H9 (cell line): Measurements from ENCODE around the gene SCIN. TPM values are rescaled to one million over a fixed set of nuclear protein-coding genes. Genes with fewer than 3 reads are reported as not detected.
"Not testable (repeated sequence)": the region's sequence is repeated elsewhere in the genome, so short reads cannot be mapped to it uniquely, and the experiment has no call there.

Experiments
- DNase-seq: peaks from one replicate; pipeline ENCODE4 v3.0.0-alpha.2; 2017
- H2AFZ ChIP-seq: one replicate; pipeline ENCODE4 v1.6.1; 2013; ENCODE audit warnings: mild to moderate bottlenecking, low read length, control low read depth, moderate library complexity
- H2AK5ac ChIP-seq: 2 replicates; pipeline ENCODE4 v1.6.1; 2013; ENCODE audit warnings: low read length, control low read depth, mixed read lengths; ENCODE audit not compliant: insufficient read length
- H2BK120ac ChIP-seq: one replicate; pipeline ENCODE4 v1.6.1; 2013; ENCODE audit warnings: low read depth, mild to moderate bottlenecking, low read length, control low read depth, inconsistent platforms; ENCODE audit not compliant: poor library complexity, severe bottlenecking
- H2BK12ac ChIP-seq: 2 replicates; pipeline ENCODE4 v1.6.1; 2013; ENCODE audit warnings: low read length, control low read depth, mixed read lengths, low read depth; ENCODE audit not compliant: insufficient read length
- H2BK15ac ChIP-seq: 2 replicates; pipeline ENCODE4 v1.6.1; 2013; ENCODE audit warnings: low read depth, low read length, control low read depth
- H2BK20ac ChIP-seq: one replicate; pipeline ENCODE4 v1.6.1; 2013; ENCODE audit warnings: low read depth, mild to moderate bottlenecking, low read length, control low read depth, inconsistent platforms; ENCODE audit not compliant: poor library complexity, severe bottlenecking
- H2BK5ac ChIP-seq: 2 replicates; pipeline ENCODE4 v1.6.1; 2013; ENCODE audit warnings: low read length, control low read depth, mixed read lengths; ENCODE audit not compliant: insufficient read length
- H3K14ac ChIP-seq: 2 replicates; pipeline ENCODE4 v1.6.1; 2013; ENCODE audit warnings: low read length, control low read depth; ENCODE audit not compliant: insufficient read depth
- H3K18ac ChIP-seq: 2 replicates; pipeline ENCODE4 v1.6.1; 2013; ENCODE audit warnings: low read depth, mild to moderate bottlenecking, mixed read lengths, low read length, control low read depth; ENCODE audit not compliant: insufficient read length
- H3K23ac ChIP-seq: 2 replicates; pipeline ENCODE4 v1.6.1; 2013; ENCODE audit warnings: low read length, control low read depth, mixed read lengths, low read depth; ENCODE audit not compliant: insufficient read length
- H3K23me2 ChIP-seq: 2 replicates; pipeline ENCODE4 v1.6.1; 2013; ENCODE audit warnings: low read depth, mild to moderate bottlenecking, mixed read lengths, low read length, control low read depth; ENCODE audit not compliant: insufficient read length, poor library complexity, severe bottlenecking
- H3K27ac ChIP-seq: 2 replicates; pipeline ENCODE4 v1.5.1; 2013; ENCODE audit warnings: low read length, control low read depth, mixed read lengths, low read depth; ENCODE audit not compliant: insufficient read length
- H3K27me3 ChIP-seq: 2 replicates; pipeline ENCODE4 v1.6.1; 2013; ENCODE audit warnings: low read length, control low read depth, inconsistent platforms; ENCODE audit not compliant: insufficient read depth
- H3K4ac ChIP-seq: 2 replicates; pipeline ENCODE4 v1.6.1; 2013; ENCODE audit warnings: low read depth, mild to moderate bottlenecking, control low read depth, inconsistent platforms, low read length, moderate library complexity
- H3K4me1 ChIP-seq: 2 replicates; pipeline ENCODE4 v1.6.1; 2013; ENCODE audit warnings: low read length, control low read depth, inconsistent platforms; ENCODE audit not compliant: insufficient read depth
- H3K4me2 ChIP-seq: 2 replicates; pipeline ENCODE4 v1.6.1; 2013; ENCODE audit warnings: low read length, control low read depth, mixed read lengths; ENCODE audit not compliant: insufficient read length, insufficient read depth
- H3K56ac ChIP-seq: 2 replicates; pipeline ENCODE4 v1.6.1; 2013; ENCODE audit warnings: low read depth, mild to moderate bottlenecking, mixed read lengths, low read length, control low read depth; ENCODE audit not compliant: insufficient read length
- H3K79me1 ChIP-seq: 2 replicates; pipeline ENCODE4 v1.6.1; 2013; ENCODE audit warnings: low read depth, mild to moderate bottlenecking, moderate library complexity, low read length, control low read depth, inconsistent platforms; ENCODE audit not compliant: insufficient read depth, poor library complexity, severe bottlenecking
- H3K79me2 ChIP-seq: 2 replicates; pipeline ENCODE4 v1.6.1; 2013; ENCODE audit warnings: low read length, control low read depth, inconsistent platforms; ENCODE audit not compliant: insufficient read depth
- H3K9ac ChIP-seq: 2 replicates; pipeline ENCODE4 v1.6.1; 2013; ENCODE audit warnings: low read length, control low read depth, mixed read lengths; ENCODE audit not compliant: insufficient read length; ENCODE audit errors: extremely low read depth
- H3K9me3 ChIP-seq: one replicate; pipeline ENCODE4 v1.6.1; 2013; ENCODE audit warnings: low read depth, low read length, inconsistent platforms; ENCODE audit not compliant: control insufficient read depth
- H3T11ph ChIP-seq: one replicate; pipeline ENCODE4 v1.6.1; 2013; ENCODE audit warnings: mild to moderate bottlenecking, low read length, control low read depth, inconsistent platforms
- H4K20me1 ChIP-seq: one replicate; pipeline ENCODE4 v1.6.1; 2013; ENCODE audit not compliant: control insufficient read depth, insufficient read length, insufficient read depth
- H4K5ac ChIP-seq: 2 replicates; pipeline ENCODE4 v1.6.1; 2013; ENCODE audit warnings: low read depth, mild to moderate bottlenecking, mixed read lengths, low read length, control low read depth; ENCODE audit not compliant: insufficient read length
- H4K8ac ChIP-seq: replicated peaks from 2 replicates; pipeline ENCODE4 v1.6.1; 2013; ENCODE audit warnings: low read length, control low read depth, mixed read lengths, low read depth; ENCODE audit not compliant: insufficient read length
- H4K91ac ChIP-seq: 2 replicates; pipeline ENCODE4 v1.6.1; 2013; ENCODE audit warnings: low read depth, mild to moderate bottlenecking, moderate library complexity, mixed read lengths, low read length, control low read depth; ENCODE audit not compliant: insufficient read length
- H3K27ac Mint-ChIP-seq, 3 experiments: 2 replicates in 2 of 3; 3 replicates in 1 of 3; pipeline ENCODE4 v1.8.0; 2020 to 2021; ENCODE audit warnings: mixed read lengths in 3 of 3, mild to moderate bottlenecking in 1 of 3, moderate library complexity in 1 of 3
- H3K27me3 Mint-ChIP-seq: 2 replicates; pipeline ENCODE4 v1.8.0; 2021; ENCODE audit warnings: low read depth, mild to moderate bottlenecking, moderate library complexity, mixed read lengths
- H3K36me3 Mint-ChIP-seq, 3 experiments: 2 replicates in 2 of 3; 3 replicates in 1 of 3; pipeline ENCODE4 v1.8.0; 2020 to 2021; ENCODE audit warnings: low read depth in 3 of 3, mixed read lengths in 3 of 3; ENCODE audit not compliant: insufficient read depth in 1 of 3
- H3K4me1 Mint-ChIP-seq, 2 experiments: 2 replicates each; pipeline ENCODE4 v1.8.0; 2020; ENCODE audit warnings: mixed read lengths in 2 of 2
- H3K4me3 Mint-ChIP-seq, 2 experiments: 2 replicates in 1 of 2; 3 replicates in 1 of 2; pipeline ENCODE4 v1.8.0; 2020 to 2021; ENCODE audit warnings: mild to moderate bottlenecking in 2 of 2, mixed read lengths in 2 of 2, moderate library complexity in 1 of 2
- H3K9me3 Mint-ChIP-seq, 2 experiments: 2 replicates in 1 of 2; 3 replicates in 1 of 2; pipeline ENCODE4 v1.8.0; 2020; ENCODE audit warnings: mild to moderate bottlenecking in 2 of 2, mixed read lengths in 2 of 2, moderate library complexity in 1 of 2
- WGBS: extraction: QIAGEN DNeasy Blood & Tissue Kit; methylation state at CpG from one replicate; pipeline ENCODE4 v1.1.7; 2013; ENCODE audit warnings: missing lambda C conversion rate, low lambda C conversion rate, mixed read lengths; ENCODE audit not compliant: insufficient read length; ENCODE audit errors: extremely low coverage; 5-methylcytosine and 5-hydroxymethylcytosine counted together
- total RNA-seq: library from RNA; stranded (reverse); gene quantifications from 2 replicates; pipeline ENCODE4 v1.2.1, GENCODE V29; 2021
- TF ChIP-seq, protein P1 (sequence below): fragments of 200-600 bp; sonication (generic); conservative IDR thresholded peaks from 3 replicates; pipeline ENCODE4 v1.8.0; 2021; ENCODE audit warnings: antibody characterized with exemption, mild to moderate bottlenecking

Gene SCIN
- total RNA-seq, 1 experiment from 2014 or later, result 0.44 TPM

DNA sequence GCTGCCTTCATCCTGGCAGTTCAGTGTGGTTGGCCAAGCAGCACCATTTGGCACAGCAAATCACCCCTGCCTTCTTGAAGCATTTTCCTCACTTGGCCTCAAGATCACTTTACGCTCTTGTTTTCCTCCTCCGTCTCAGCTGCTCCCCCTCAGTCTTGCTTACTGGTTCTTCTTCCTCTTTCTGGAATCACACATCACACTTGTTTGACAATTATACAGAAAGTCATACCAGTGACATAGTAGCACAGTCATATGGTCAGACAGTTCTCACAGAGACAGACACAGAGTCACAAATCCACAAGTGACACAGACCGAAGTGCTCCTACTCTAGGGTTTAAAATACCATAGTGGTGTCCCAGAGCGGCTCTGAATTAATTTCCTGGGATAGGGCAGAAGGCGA lies 73.1 kb downstream of the SCIN start:
- no peaks in the 10 kb centered on the region for H4K20me1 ChIP-seq
- no peak overlapping the region for H2AK5ac ChIP-seq
- H2BK5ac ChIP-seq, result no peak overlapping the region
- no peak overlapping the region for H2BK20ac ChIP-seq
- H3K23ac ChIP-seq, result no peak overlapping the region
- Mint-ChIP-seq H3K4me3 (no peak overlapping the region), H3K27ac (no peak overlapping the region), H3K27me3 (no peaks in the 10 kb centered on the region), H3K36me3 (no peaks in the 10 kb centered on the region), H3K4me1 (peaks cover 11 to 16% of the 10 kb centered on the region in 2 experiments; a peak in 3 of 4 replicates), H3K9me3 (no peaks in the 10 kb centered on the region)
- H4K8ac ChIP-seq, result no peak overlapping the region
- H3K14ac ChIP-seq, result no peak overlapping the region
- no CpG with 5 or more reads among the region's 5 CpGs for WGBS
- H3T11ph ChIP-seq, result no peak overlapping the region
- H3K4me2 ChIP-seq, result no peak overlapping the region
- no peak overlapping the region for H3K4ac ChIP-seq
- no peaks in the 10 kb centered on the region for H3K79me2 ChIP-seq
- no peak overlapping the region for H2BK15ac ChIP-seq
- no peak overlapping the region for H3K9ac ChIP-seq
- H3K9me3 ChIP-seq, result no peaks in the 10 kb centered on the region
- TF ChIP-seq, protein P1, sequence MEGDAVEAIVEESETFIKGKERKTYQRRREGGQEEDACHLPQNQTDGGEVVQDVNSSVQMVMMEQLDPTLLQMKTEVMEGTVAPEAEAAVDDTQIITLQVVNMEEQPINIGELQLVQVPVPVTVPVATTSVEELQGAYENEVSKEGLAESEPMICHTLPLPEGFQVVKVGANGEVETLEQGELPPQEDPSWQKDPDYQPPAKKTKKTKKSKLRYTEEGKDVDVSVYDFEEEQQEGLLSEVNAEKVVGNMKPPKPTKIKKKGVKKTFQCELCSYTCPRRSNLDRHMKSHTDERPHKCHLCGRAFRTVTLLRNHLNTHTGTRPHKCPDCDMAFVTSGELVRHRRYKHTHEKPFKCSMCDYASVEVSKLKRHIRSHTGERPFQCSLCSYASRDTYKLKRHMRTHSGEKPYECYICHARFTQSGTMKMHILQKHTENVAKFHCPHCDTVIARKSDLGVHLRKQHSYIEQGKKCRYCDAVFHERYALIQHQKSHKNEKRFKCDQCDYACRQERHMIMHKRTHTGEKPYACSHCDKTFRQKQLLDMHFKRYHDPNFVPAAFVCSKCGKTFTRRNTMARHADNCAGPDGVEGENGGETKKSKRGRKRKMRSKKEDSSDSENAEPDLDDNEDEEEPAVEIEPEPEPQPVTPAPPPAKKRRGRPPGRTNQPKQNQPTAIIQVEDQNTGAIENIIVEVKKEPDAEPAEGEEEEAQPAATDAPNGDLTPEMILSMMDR, result no peak
- H2BK120ac ChIP-seq, result no peak overlapping the region
- no peak overlapping the region for H4K5ac ChIP-seq
- H3K27ac ChIP-seq, result no peak overlapping the region
- H2AFZ ChIP-seq, result no peak overlapping the region
- H4K91ac ChIP-seq, result no peak overlapping the region
- no peak for DNase-seq
- H2BK12ac ChIP-seq, result no peak overlapping the region
- H3K23me2 ChIP-seq, result no peaks in the 10 kb centered on the region
- no peaks in the 10 kb centered on the region for H3K27me3 ChIP-seq
- H3K18ac ChIP-seq, result no peak overlapping the region
- no peak overlapping the region for H3K56ac ChIP-seq
- peaks cover 5% of the 10 kb centered on the region; the same call in 1 of the 2 replicates for H3K4me1 ChIP-seq
- H3K79me1 ChIP-seq, result no peaks in the 10 kb centered on the region

DNA sequence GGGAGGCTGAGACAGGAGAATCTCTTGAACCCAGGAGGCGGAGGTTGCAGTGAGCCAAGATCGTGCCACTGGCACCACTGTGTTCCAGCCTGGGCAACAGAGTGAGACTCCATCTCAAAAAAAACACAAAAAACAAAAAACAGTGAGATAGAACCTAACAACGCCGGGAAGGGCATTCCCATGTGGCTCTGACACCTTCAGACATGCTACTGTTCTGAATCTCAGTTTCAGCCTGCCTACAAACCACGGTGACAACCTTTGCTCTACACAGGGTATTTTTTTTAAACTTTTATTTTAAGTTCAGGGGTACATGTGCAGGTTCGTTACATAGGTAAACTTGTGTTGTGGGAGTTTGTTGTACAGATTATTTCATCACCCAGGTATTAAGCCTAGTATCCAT lies 74.7 kb downstream of the SCIN start:
- not testable (repeated sequence) for H3K79me2 ChIP-seq, H3K23ac ChIP-seq, H3K27ac ChIP-seq, H3K27me3 Mint-ChIP-seq, H2BK20ac ChIP-seq, H3K36me3 Mint-ChIP-seq, H3K9me3 Mint-ChIP-seq, H3K9me3 ChIP-seq, H3K4me2 ChIP-seq, H2BK15ac ChIP-seq, H3K23me2 ChIP-seq, H3K79me1 ChIP-seq, H3K18ac ChIP-seq, H4K8ac ChIP-seq, H2BK120ac ChIP-seq, H3T11ph ChIP-seq, H2BK5ac ChIP-seq, H2AK5ac ChIP-seq, H4K5ac ChIP-seq, H3K4ac ChIP-seq, H2BK12ac ChIP-seq, H3K14ac ChIP-seq, DNase-seq, H3K4me3 Mint-ChIP-seq, H4K20me1 ChIP-seq, H4K91ac ChIP-seq, H2AFZ ChIP-seq, H3K56ac ChIP-seq, H3K27me3 ChIP-seq, H3K4me1 ChIP-seq, H3K9ac ChIP-seq
- H3K4me1 Mint-ChIP-seq, result peaks cover 19 to 24% of the 10 kb centered on the region in 2 experiments
- 0 out of 7 replicates have a peak overlapping the region, but pooled peaks of 1 of the 3 experiments have one; percentile 33 for H3K27ac Mint-ChIP-seq
- WGBS, result no CpG with 5 or more reads among the region's 6 CpGs
